Adrenal gland (tissue), 5 donors: ENCODE results near the gene FBXW12.

ENCODE experiments used
- CTCF ChIP-seq, 6 experiments: fragments of 450-650 bp in 4 of 6; fragments of 200-600 bp in 2 of 6; sonication (generic) in 1 of 6; IDR thresholded peaks; 1 replicate in 5 of 6; 2 replicates in 1 of 6; pipeline versions ENCODE4 v1.5.1 to v1.8.0; 2016 to 2021; ENCODE audit warnings: antibody characterized with exemption in 6 of 6, mild to moderate bottlenecking in 2 of 6, moderate library complexity in 1 of 6
- POLR2A ChIP-seq, 2 donors: fragments of 450-650 bp; IDR thresholded peaks; one replicate each; pipeline ENCODE4 v1.6.1; 2017; ENCODE audit warnings: antibody characterized with exemption in 2 of 2, mild to moderate bottlenecking in 2 of 2, moderate library complexity in 1 of 2
- donor health status: DM: no; HTN: no; CAD: no.

- no peak for TF ChIP-seq POLR2A (IDR thresholded peaks at IDR 0.05)
- TF ChIP-seq CTCF (IDR thresholded peaks at IDR 0.05): no peak
These were observed 16.9 kb downstream of the FBXW12 start for GRCh38 chr3:48388966-48389365.
